ENCODE results near the gene ZNF668. TPM values are rescaled to one million over a fixed set of nuclear protein-coding genes. Genes with fewer than 3 reads are reported as not detected.

Gene ZNF668
- total and polyA plus RNA-seq, 8 donors, result 3.8 to 12.2 (median 5.6) TPM

GRCh38 chr16:31073142-31073969 is 684 bp downstream of the ZNF668 start:
- Histone ChIP-seq H3K36me3 (peaks cover 0 to 24% of the 10 kb centered on the region in 2 donors), H3K4me1 (peaks cover 16 to 29% of the 10 kb centered on the region in 2 donors), H3K9me3 (no peaks in the 10 kb centered on the region), H3K27ac (peak overlapping the region; percentile 93 to 96), H3K4me3 (peak overlapping the region; percentile 72 to 84), H3K27me3 (no peaks in the 10 kb centered on the region)
- ATAC-seq, result peak; percentile 91
- no peak for TF ChIP-seq CTCF (IDR thresholded peaks at IDR 0.05)
- intact Hi-C loops (cut with DNase I), result loop anchor here (10.0 kb wide), 2 partner anchors 69 to 81 kb away; partner anchors contain the start of gene PRSS36 (in 1 of the 2)
- DNase-seq, result peak; percentile 92 to 96 (median 94)

GRCh38 chr16:31072540-31073141 is 1.4 kb downstream of the ZNF668 start:
- Histone ChIP-seq H3K4me1 (peaks cover 16 to 29% of the 10 kb centered on the region in 2 donors), H3K27me3 (no peaks in the 10 kb centered on the region), H3K9me3 (no peaks in the 10 kb centered on the region), H3K36me3 (peaks cover 0 to 17% of the 10 kb centered on the region in 2 donors), H3K27ac (peak overlapping the region; percentile 93 to 96), H3K4me3 (peak overlapping the region; percentile 72 to 84)
- TF ChIP-seq CTCF (IDR thresholded peaks at IDR 0.05), result no peak
- ATAC-seq, result no peak
- intact Hi-C loops (cut with DNase I), result loop anchor here (10.0 kb wide), 2 partner anchors 68 to 82 kb away; partner anchors contain the start of gene PRSS36 (in 1 of the 2)
- peak in 2 of 4 donors; percentile 13 to 42 for DNase-seq

GRCh38 chr16:31071861-31072260 is 2.2 kb downstream of the ZNF668 start:
- Histone ChIP-seq H3K4me3 (peak overlapping the region in 1 of 2 donors; percentile 84), H3K4me1 (peaks cover 16 to 29% of the 10 kb centered on the region in 2 donors), H3K27me3 (no peaks in the 10 kb centered on the region), H3K36me3 (peaks cover 0 to 9% of the 10 kb centered on the region in 2 donors), H3K27ac (peak overlapping the region in 1 of 2 donors; percentile 93), H3K9me3 (no peaks in the 10 kb centered on the region)
- intact Hi-C loops (cut with DNase I), result loop anchor here (10.0 kb wide), 2 partner anchors 67 to 83 kb away; partner anchors contain the start of gene PRSS36 (in 1 of the 2)
- no peak for ATAC-seq
- peak in 1 of 4 donors; percentile 21 for DNase-seq
- TF ChIP-seq CTCF (IDR thresholded peaks at IDR 0.05), result no peak

- Histone ChIP-seq H3K36me3 (peaks cover 0 to 20% of the 10 kb centered on the region in 2 donors), H3K27ac (no peak overlapping the region), H3K27me3 (no peaks in the 10 kb centered on the region), H3K4me1 (peaks cover 11 to 29% of the 10 kb centered on the region in 2 donors), H3K4me3 (no peak overlapping the region), H3K9me3 (no peaks in the 10 kb centered on the region)
- DNase-seq (no peak), ATAC-seq (no peak)
- TF ChIP-seq CTCF (IDR thresholded peaks at IDR 0.05), result no peak
- intact Hi-C loops (cut with DNase I), result no loop called here
Measured at GRCh38 chr16:31067342-31067741, 6.7 kb downstream of the ZNF668 start.

Data from left lung (tissue), 10 donors.